Central memory CD8-positive, alpha-beta T cell (primary cell): ENCODE data around the gene PACS1.
"Not testable (repeated sequence)": the region's sequence is repeated elsewhere in the genome, so short reads cannot be mapped to it uniquely, and the experiment has no call there.

Experiments used
- ATAC-seq: fragments of 150-1000 bp; cut with Tn5 transposase; replicated peaks from 2 replicates; pipeline ENCODE4 v1.10.0; 2022; ENCODE audit warnings: mild to moderate bottlenecking, moderate FRiP score, moderate number of reproducible peaks; ENCODE audit not compliant: poor library complexity, severe bottlenecking; ENCODE audit errors: extremely low read depth
- DNase-seq, 2 donors: peaks; one replicate each; pipeline ENCODE4 v3.0.0; 2021; ENCODE audit warnings: low spot score in 2 of 2
- H3K27ac Mint-ChIP-seq: one replicate; pipeline ENCODE4 v1.8.0; 2022; ENCODE audit warnings: low read depth, mild to moderate bottlenecking, moderate library complexity, mixed read lengths
- H3K27me3 Mint-ChIP-seq: one replicate; pipeline ENCODE4 v1.8.0; 2022; ENCODE audit warnings: mixed read lengths
- H3K36me3 Mint-ChIP-seq: one replicate; pipeline ENCODE4 v1.8.0; 2022; ENCODE audit warnings: mild to moderate bottlenecking, moderate library complexity, mixed read lengths; ENCODE audit not compliant: insufficient read depth
- H3K4me1 Mint-ChIP-seq: one replicate; pipeline ENCODE4 v1.8.0; 2022; ENCODE audit warnings: mixed read lengths
- H3K4me3 Mint-ChIP-seq: one replicate; pipeline ENCODE4 v1.8.0; 2022; ENCODE audit warnings: mild to moderate bottlenecking, moderate library complexity, mixed read lengths
- H3K9me3 Mint-ChIP-seq: one replicate; pipeline ENCODE4 v1.8.0; 2022; ENCODE audit warnings: mixed read lengths

PACS1 gene

DNA sequence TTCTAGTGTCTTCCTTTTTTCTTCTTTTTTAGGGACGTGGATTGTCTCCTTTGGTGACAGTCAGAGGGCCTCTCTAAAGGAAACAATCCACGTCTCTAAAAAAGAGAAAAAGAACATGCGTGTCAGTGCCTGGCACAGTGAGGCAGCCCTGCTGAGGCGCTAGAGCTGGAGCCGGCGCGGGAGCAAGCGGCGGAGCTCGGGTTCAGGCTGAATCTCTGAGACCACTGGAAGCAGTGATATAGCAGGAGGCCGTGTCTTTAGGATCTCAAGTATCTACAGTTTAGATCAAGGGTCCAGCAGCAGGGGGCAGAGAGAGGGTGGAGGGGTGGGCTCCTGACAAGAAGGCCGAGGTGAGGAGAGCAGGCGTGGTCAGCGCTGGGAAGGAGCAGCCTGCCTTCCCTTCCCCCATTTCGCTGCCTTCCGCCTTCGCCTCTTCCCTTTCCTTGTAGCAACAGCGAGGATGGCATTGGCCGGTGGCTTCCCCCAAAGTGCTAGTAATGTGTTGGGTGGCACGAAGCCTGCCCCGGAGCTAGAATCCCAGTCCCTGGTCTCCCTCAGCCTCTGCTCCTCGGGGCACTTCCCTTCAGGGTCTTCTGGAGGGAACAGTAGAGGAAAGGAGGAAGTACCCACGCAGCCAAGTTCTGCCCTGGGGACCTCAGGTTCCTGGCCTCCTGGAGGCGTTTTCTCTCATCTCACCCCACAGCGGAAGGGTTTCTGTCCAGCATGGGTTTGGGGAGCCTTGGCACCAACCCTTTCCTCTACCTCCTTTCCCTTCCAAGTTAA lies 170.1 kb downstream of the PACS1 start:
- Mint-ChIP-seq H3K36me3 (peaks cover 43% of the 10 kb centered on the region), H3K27ac (no peak overlapping the region)

GRCh38 chr11:66240781-66241136 lies 170.7 kb downstream of the PACS1 start:
- no peak overlapping the region for H3K4me3 Mint-ChIP-seq
- H3K27me3 Mint-ChIP-seq, result no peaks in the 10 kb centered on the region
- no peak for DNase-seq
- ATAC-seq, result no peak
- H3K4me1 Mint-ChIP-seq, result peaks cover 5% of the 10 kb centered on the region
- peak overlapping the region; percentile 46 for H3K27ac Mint-ChIP-seq
- H3K36me3 Mint-ChIP-seq, result peaks cover 41% of the 10 kb centered on the region
- no peaks in the 10 kb centered on the region for H3K9me3 Mint-ChIP-seq

More for the DNA sequence above, 170.1 kb downstream of the PACS1 start:
- DNase-seq (no peak), ATAC-seq (no peak)
- no peaks in the 10 kb centered on the region for H3K27me3 Mint-ChIP-seq
- no peak overlapping the region for H3K4me3 Mint-ChIP-seq
- no peaks in the 10 kb centered on the region for H3K9me3 Mint-ChIP-seq
- peaks cover 5% of the 10 kb centered on the region for H3K4me1 Mint-ChIP-seq

- Mint-ChIP-seq H3K4me3 (no peak overlapping the region), H3K27me3 (no peaks in the 10 kb centered on the region), H3K27ac (peak overlapping the region; percentile 87), H3K4me1 (peaks cover 5% of the 10 kb centered on the region), H3K9me3 (no peaks in the 10 kb centered on the region), H3K36me3 (peaks cover 45% of the 10 kb centered on the region)
- no peak for DNase-seq
- no peak for ATAC-seq
These were observed 172.2 kb downstream of the PACS1 start for GRCh38 chr11:66242095-66242765.

DNA sequence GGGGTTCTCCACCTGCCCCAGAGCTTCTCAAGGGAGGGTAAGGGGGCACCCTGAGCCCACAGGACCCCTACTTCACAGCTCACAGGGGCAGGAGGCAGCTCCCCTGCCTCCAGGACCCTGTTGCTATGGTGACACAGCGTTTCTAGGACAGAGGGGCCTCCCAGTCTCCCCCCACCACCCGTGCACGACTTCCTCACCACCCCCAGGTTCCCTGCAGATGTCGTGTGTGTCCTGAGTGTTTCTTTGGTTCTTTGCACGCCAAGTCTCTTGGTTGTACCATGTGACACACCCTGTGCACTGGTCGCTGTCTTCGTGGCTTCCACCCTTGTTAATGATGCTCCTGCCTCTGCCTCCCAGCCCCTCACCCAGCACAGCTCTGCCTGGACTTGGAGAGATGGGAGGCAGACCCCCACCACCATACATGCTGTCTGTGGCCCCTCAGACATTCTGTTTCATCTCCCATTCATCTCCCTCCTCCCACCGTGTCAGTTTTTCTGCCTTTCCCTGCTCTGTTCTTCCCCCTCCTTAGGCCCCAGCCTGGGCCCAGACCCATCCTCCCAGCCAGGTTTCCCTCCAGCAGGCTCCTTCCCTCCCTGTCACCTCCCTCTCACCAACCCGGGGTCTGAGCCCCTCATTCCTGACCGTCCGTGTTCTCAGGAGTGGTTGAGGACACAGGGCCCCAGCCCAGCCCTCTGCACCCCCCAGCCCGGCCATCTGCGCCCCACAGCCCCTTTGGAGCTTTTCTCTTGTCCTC lies 173.9 kb downstream of the PACS1 start:
- Mint-ChIP-seq H3K4me3 (no peak overlapping the region), H3K27ac (peak overlapping the region; percentile 47), H3K9me3 (no peaks in the 10 kb centered on the region), H3K27me3 (no peaks in the 10 kb centered on the region), H3K4me1 (no peaks in the 10 kb centered on the region), H3K36me3 (peaks cover 41% of the 10 kb centered on the region)
- no peak for DNase-seq
- no peak for ATAC-seq

- DNase-seq (no peak), ATAC-seq (no peak)
- H3K36me3 Mint-ChIP-seq, result peaks cover 43% of the 10 kb centered on the region
- H3K9me3 Mint-ChIP-seq, result no peaks in the 10 kb centered on the region
- no peak overlapping the region for H3K4me3 Mint-ChIP-seq
- H3K27me3 Mint-ChIP-seq, result no peaks in the 10 kb centered on the region
- H3K4me1 Mint-ChIP-seq, result peaks cover 7% of the 10 kb centered on the region
- peak overlapping the region; percentile 26 for H3K27ac Mint-ChIP-seq
These were observed 177.2 kb downstream of the PACS1 start for GRCh38 chr11:66247295-66247694.

- H3K27ac Mint-ChIP-seq, result peak overlapping the region; percentile 26
- H3K4me1 Mint-ChIP-seq, result peaks cover 7% of the 10 kb centered on the region
- DNase-seq (no peak), ATAC-seq (no peak)
- H3K4me3 Mint-ChIP-seq, result no peak overlapping the region
- H3K36me3 Mint-ChIP-seq, result peaks cover 39% of the 10 kb centered on the region
- no peaks in the 10 kb centered on the region for H3K9me3 Mint-ChIP-seq
- H3K27me3 Mint-ChIP-seq, result no peaks in the 10 kb centered on the region
These were observed 177.7 kb downstream of the PACS1 start for GRCh38 chr11:66247801-66248200.

GRCh38 chr11:66248903-66249302 lies 178.8 kb downstream of the PACS1 start:
- Mint-ChIP-seq H3K9me3 (no peaks in the 10 kb centered on the region), H3K27ac (no peak overlapping the region), H3K4me3 (no peak overlapping the region), H3K4me1 (peaks cover 7% of the 10 kb centered on the region), H3K36me3 (peaks cover 37% of the 10 kb centered on the region), H3K27me3 (no peaks in the 10 kb centered on the region)
- ATAC-seq, result no peak
- DNase-seq, result no peak

GRCh38 chr11:66251809-66252208 lies 181.7 kb downstream of the PACS1 start:
- no peaks in the 10 kb centered on the region for H3K9me3 Mint-ChIP-seq
- no peak overlapping the region for H3K4me3 Mint-ChIP-seq
- H3K27me3 Mint-ChIP-seq, result no peaks in the 10 kb centered on the region
- ATAC-seq (no peak), DNase-seq (no peak)
- peaks cover 26% of the 10 kb centered on the region for H3K36me3 Mint-ChIP-seq
- peaks cover 16% of the 10 kb centered on the region for H3K4me1 Mint-ChIP-seq
- H3K27ac Mint-ChIP-seq, result no peak overlapping the region

- not testable (repeated sequence) for H3K9me3 Mint-ChIP-seq, H3K27me3 Mint-ChIP-seq, ATAC-seq, DNase-seq
- Mint-ChIP-seq H3K27ac (peak overlapping the region; percentile 17), H3K4me1 (peaks cover 19% of the 10 kb centered on the region), H3K4me3 (peak overlapping the region; percentile 23), H3K36me3 (peaks cover 31% of the 10 kb centered on the region)
These were observed 183.0 kb downstream of the PACS1 start for GRCh38 chr11:66253081-66253480.

- ATAC-seq (no peak), DNase-seq (no peak)
- Mint-ChIP-seq H3K9me3 (no peaks in the 10 kb centered on the region), H3K27ac (peak overlapping the region; percentile 96), H3K4me1 (peaks cover 32% of the 10 kb centered on the region), H3K27me3 (no peaks in the 10 kb centered on the region), H3K36me3 (peaks cover 38% of the 10 kb centered on the region), H3K4me3 (peak overlapping the region; percentile 84)
These were observed 188.4 kb downstream of the PACS1 start for GRCh38 chr11:66258473-66258893.

- no peak for ATAC-seq
- H3K4me1 Mint-ChIP-seq, result peaks cover 32% of the 10 kb centered on the region
- H3K9me3 Mint-ChIP-seq, result no peaks in the 10 kb centered on the region
- H3K4me3 Mint-ChIP-seq, result peak overlapping the region; percentile 84
- DNase-seq, result no peak
- H3K36me3 Mint-ChIP-seq, result peaks cover 42% of the 10 kb centered on the region
- no peaks in the 10 kb centered on the region for H3K27me3 Mint-ChIP-seq
- peak overlapping the region; percentile 75 for H3K27ac Mint-ChIP-seq
These were observed 189.2 kb downstream of the PACS1 start for GRCh38 chr11:66259225-66259624.

DNA sequence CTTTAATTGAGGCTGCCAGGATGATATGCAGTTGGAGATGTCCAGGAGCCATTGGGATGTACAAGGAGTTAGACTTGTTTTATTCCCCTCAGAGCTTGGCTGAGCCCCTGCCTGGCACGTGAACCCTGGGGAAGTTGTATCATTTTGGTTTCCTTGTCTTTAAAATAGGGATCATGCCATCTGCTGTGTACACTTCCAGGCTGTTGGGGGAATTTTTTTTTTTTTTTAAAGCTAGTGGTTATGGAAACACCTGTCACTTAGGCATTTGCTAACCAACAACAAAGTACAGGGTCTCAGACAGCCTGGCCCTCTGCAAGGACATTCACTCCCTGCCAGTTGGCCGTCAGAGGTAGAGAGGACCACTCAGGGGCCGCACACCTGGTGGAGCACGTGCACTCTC lies 189.9 kb downstream of the PACS1 start:
- no peak for ATAC-seq
- Mint-ChIP-seq H3K9me3 (no peaks in the 10 kb centered on the region), H3K4me1 (peaks cover 32% of the 10 kb centered on the region), H3K4me3 (no peak overlapping the region), H3K36me3 (peaks cover 47% of the 10 kb centered on the region), H3K27me3 (no peaks in the 10 kb centered on the region), H3K27ac (peak overlapping the region; percentile 75)
- no peak for DNase-seq
